Natural killer cell (primary cell): ENCODE measurements around the gene SBK3. TPM values are rescaled to one million over a fixed set of nuclear protein-coding genes. Genes with fewer than 3 reads are reported as not detected.

Experiments
- ATAC-seq, 3 donors: fragments of 150-1000 bp in 2 of 3; fragments of 200-7000 bp in 1 of 3; cut with Tn5 transposase; 1 replicate in 1 of 3; 2 replicates in 2 of 3; pipeline ENCODE4 v1.10.0; 2021; ENCODE audit warnings: mild to moderate bottlenecking in 2 of 3, moderate library complexity in 2 of 3
- DNase-seq, 2 donors: peaks; one replicate each; pipeline versions ENCODE4 v3.0.0 to v3.0.0-alpha.2; 2013 to 2021; ENCODE audit warnings: mixed read lengths in 1 of 2
- H3K27ac ChIP-seq: one replicate; pipeline ENCODE4 v1.5.1; 2013; ENCODE audit warnings: mild to moderate bottlenecking, low read length
- H3K27me3 ChIP-seq: one replicate; pipeline ENCODE4 v1.6.1; 2013; ENCODE audit warnings: low read length; ENCODE audit not compliant: control insufficient read depth, insufficient read depth
- H3K36me3 ChIP-seq: one replicate; pipeline ENCODE4 v1.6.1; 2013; ENCODE audit warnings: low read length; ENCODE audit not compliant: control insufficient read depth, insufficient read depth
- H3K4me1 ChIP-seq: one replicate; pipeline ENCODE4 v1.6.1; 2013; ENCODE audit warnings: low read length; ENCODE audit not compliant: control insufficient read depth, insufficient read depth
- H3K4me3 ChIP-seq: one replicate; pipeline ENCODE4 v1.5.1; 2013; ENCODE audit warnings: low read length
- H3K9me3 ChIP-seq: one replicate; pipeline ENCODE4 v1.6.1; 2013; ENCODE audit warnings: low read length; ENCODE audit not compliant: control insufficient read depth, insufficient read depth
- H3K27ac Mint-ChIP-seq, 2 donors: one replicate each; pipeline ENCODE4 v1.8.0; 2022; ENCODE audit warnings: mild to moderate bottlenecking in 2 of 2, mixed read lengths in 2 of 2, moderate library complexity in 1 of 2
- H3K27me3 Mint-ChIP-seq, 2 donors: one replicate each; pipeline ENCODE4 v1.8.0; 2022; ENCODE audit warnings: low read depth in 2 of 2, mixed read lengths in 2 of 2
- H3K36me3 Mint-ChIP-seq: one replicate; pipeline ENCODE4 v1.8.0; 2022; ENCODE audit warnings: mixed read lengths
- H3K4me1 Mint-ChIP-seq, 2 donors: one replicate each; pipeline ENCODE4 v1.8.0; 2022; ENCODE audit warnings: mixed read lengths in 2 of 2
- H3K4me3 Mint-ChIP-seq: one replicate; pipeline ENCODE4 v1.8.0; 2022; ENCODE audit warnings: mild to moderate bottlenecking, moderate library complexity, mixed read lengths
- H3K9me3 Mint-ChIP-seq, 2 donors: one replicate each; pipeline ENCODE4 v1.8.0; 2022; ENCODE audit warnings: mixed read lengths in 2 of 2
- WGBS: methylation state at CpG from one replicate; pipeline ENCODE4 v1.1.7; 2013; ENCODE audit warnings: missing lambda C conversion rate; ENCODE audit not compliant: insufficient coverage; 5-methylcytosine and 5-hydroxymethylcytosine counted together
- intact Hi-C: fragments of 100-400 bp; cut with micrococcal nuclease; formaldehyde crosslinking; loops from one replicate; pipeline ENCODE4 v1.14.2; 2022
- total RNA-seq, 4 donors: library from RNA; stranded (reverse); fragments of 120-200 nt in 1 of 4; gene quantifications; one replicate each; pipeline versions ENCODE4 v1.2.3 to v1.2.4, GENCODE V29; 2013 to 2022
- TF ChIP-seq, protein P1 (sequence below): fragments of 200-600 bp; IDR thresholded peaks from one replicate; pipeline ENCODE4 v1.8.0; 2022; ENCODE audit warnings: antibody characterized with exemption

The SBK3 gene
- total RNA-seq, 3 donors from 2014 or later (not counting 1 experiment from before 2014, with no cell fraction given) = not detected

DNA sequence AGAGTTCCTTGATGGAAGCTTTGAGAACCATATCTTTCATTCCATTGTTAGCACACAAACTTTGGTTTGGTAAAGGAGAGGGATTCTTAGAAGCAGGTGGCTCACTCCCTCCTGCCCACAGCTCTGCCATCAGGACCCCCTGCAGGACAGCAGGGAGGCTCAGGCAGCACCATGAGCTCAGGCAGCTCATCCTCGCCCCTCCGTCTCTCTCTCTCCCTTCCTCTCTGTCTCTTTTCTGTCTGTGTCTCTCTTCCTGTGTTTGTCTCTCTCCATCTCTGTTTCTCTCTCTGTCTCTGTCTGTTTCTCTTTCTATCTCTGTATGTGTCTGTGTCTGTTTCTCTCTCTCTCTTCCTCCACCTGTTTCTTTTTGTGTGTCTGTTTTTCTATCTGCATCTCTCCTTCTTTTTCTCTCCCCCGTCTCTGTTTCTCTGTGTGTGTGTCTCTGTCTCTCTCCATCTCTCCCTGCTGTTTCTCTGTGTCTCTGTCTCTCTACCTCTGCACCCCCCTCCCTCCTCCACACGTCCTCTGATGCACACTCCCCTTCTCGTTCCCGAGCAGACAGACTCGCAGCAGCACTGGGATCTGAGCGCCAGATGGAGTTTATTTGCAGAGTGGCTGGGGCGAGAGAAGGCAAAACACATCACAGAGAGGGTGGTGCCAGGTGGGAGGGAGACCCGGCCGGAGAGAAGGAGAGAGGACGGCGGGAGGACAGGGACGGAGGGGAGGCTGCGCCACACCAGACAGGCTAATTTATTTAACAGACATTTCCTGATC is 17.1 kb downstream of the SBK3 start:
- intact Hi-C loops = no loop called here
- Mint-ChIP-seq H3K27me3 (peaks cover 0 to 3% of the 10 kb centered on the region in 2 donors), H3K4me1 (no peaks in the 10 kb centered on the region), H3K27ac (no peak overlapping the region), H3K9me3 (no peaks in the 10 kb centered on the region), H3K36me3 (no peaks in the 10 kb centered on the region), H3K4me3 (no peak overlapping the region)
- Histone ChIP-seq H3K4me3 (no peak overlapping the region), H3K27me3 (no peaks in the 10 kb centered on the region), H3K4me1 (peaks cover 4% of the 10 kb centered on the region), H3K36me3 (no peaks in the 10 kb centered on the region), H3K27ac (no peak overlapping the region), H3K9me3 (no peaks in the 10 kb centered on the region)
- 82% methylated on average over 15 of the region's 15 CpGs for WGBS
- TF ChIP-seq, protein P1, sequence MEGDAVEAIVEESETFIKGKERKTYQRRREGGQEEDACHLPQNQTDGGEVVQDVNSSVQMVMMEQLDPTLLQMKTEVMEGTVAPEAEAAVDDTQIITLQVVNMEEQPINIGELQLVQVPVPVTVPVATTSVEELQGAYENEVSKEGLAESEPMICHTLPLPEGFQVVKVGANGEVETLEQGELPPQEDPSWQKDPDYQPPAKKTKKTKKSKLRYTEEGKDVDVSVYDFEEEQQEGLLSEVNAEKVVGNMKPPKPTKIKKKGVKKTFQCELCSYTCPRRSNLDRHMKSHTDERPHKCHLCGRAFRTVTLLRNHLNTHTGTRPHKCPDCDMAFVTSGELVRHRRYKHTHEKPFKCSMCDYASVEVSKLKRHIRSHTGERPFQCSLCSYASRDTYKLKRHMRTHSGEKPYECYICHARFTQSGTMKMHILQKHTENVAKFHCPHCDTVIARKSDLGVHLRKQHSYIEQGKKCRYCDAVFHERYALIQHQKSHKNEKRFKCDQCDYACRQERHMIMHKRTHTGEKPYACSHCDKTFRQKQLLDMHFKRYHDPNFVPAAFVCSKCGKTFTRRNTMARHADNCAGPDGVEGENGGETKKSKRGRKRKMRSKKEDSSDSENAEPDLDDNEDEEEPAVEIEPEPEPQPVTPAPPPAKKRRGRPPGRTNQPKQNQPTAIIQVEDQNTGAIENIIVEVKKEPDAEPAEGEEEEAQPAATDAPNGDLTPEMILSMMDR = no peak
- DNase-seq (no peak), ATAC-seq (no peak)

DNA sequence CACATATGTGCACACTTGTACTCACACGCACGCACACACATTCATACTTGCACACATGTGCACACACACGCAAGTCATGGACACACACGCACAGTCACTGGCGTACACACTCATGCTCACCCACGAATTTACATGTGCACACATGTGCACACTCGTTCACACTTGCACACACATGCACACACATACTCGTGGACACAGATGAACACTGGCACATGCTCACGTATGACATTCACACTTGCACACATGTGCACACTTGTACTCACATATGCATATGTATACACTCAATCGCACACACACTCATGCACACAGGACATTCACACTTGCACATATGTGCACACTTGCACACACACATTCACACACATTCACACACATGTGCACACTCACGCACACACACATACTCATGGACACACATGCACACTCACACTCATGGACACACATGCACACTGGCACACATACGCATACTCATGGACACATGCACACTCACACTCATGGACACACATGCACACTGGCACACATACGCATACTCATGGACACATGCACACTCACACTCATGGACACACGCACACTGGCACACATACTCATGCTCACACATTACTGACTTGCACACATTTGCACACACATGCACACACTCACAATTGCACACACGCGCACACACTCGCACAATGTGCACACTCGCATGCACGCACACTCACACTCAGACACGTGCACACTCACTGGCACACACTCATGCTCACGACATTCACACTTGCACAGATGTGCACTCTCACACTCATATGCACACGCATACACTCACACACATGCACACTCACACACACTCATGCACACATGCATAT is 17.9 kb downstream of the SBK3 start:
- Mint-ChIP-seq H3K36me3 (no peaks in the 10 kb centered on the region), H3K27me3 (peaks cover 0 to 3% of the 10 kb centered on the region in 2 donors), H3K9me3 (no peaks in the 10 kb centered on the region), H3K4me3 (no peak overlapping the region), H3K27ac (no peak overlapping the region), H3K4me1 (no peaks in the 10 kb centered on the region)
- Histone ChIP-seq H3K27me3 (no peaks in the 10 kb centered on the region), H3K4me1 (peaks cover 4% of the 10 kb centered on the region), H3K9me3 (no peaks in the 10 kb centered on the region), H3K36me3 (no peaks in the 10 kb centered on the region), H3K27ac (no peak overlapping the region), H3K4me3 (no peak overlapping the region)
- peak in 1 of 3 donors; percentile 14 for ATAC-seq
- DNase-seq = no peak
- TF ChIP-seq, protein P1 = no peak
- intact Hi-C loops = no loop called here
- WGBS = 87% methylated on average over 22 of the region's 22 CpGs

DNA sequence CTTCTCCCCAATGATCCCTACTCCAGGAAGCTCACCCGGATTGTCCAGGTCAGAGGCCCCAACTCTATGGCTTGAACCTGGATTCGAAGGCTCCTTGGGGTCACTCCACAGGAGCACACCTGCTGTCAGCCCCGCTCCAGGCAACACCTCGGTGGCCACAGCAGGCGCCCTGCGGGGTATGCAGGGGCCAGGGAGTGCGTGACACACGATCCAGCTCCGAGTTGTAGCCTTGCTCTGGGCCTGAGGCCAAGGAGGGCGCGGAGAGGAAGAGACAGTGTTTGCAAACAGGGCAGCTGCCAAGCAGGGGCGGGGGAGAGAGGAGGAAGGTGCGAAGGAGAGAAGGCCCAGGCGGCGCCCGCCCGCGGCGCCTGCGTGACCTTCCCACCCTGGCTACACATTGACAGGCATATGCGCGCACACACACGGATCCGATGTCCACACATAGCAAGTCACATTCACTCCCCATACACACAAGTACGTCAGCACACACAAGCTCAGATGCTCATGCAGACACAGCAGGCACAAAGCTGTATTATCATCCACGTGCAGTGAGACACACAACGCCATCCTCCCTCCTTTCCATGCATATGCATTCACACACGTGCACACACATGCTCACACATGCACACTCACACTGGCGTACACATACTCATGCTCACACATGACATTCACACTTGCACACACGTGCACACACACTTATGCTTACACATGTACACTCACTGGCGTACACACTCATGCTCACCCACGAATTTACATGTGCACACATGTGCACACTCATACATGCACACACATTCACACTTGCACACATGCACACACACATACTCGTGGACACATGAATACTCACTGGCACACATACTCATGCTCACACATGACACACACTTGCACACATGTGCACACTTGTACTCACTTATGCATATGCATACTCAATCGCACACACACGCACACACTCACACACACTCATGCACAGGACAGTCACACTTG is 18.8 kb downstream of the SBK3 start:
- H3K4me1 Mint-ChIP-seq = no peaks in the 10 kb centered on the region
- Histone ChIP-seq H3K27me3 (no peaks in the 10 kb centered on the region), H3K4me3 (no peak overlapping the region), H3K9me3 (no peaks in the 10 kb centered on the region), H3K36me3 (no peaks in the 10 kb centered on the region), H3K4me1 (peaks cover 4% of the 10 kb centered on the region), H3K27ac (no peak overlapping the region)
- ATAC-seq = peak; percentile 49 to 79 (median 57)
- TF ChIP-seq, protein P1 = no peak
- intact Hi-C loops = no loop called here
- no peak for DNase-seq
- WGBS = 35% methylated on average over 35 of the region's 35 CpGs
- peaks cover 0 to 3% of the 10 kb centered on the region in 2 donors for H3K27me3 Mint-ChIP-seq
- H3K4me3 Mint-ChIP-seq = no peak overlapping the region
- no peaks in the 10 kb centered on the region for H3K9me3 Mint-ChIP-seq
- no peak overlapping the region for H3K27ac Mint-ChIP-seq
- no peaks in the 10 kb centered on the region for H3K36me3 Mint-ChIP-seq
